HG02763 (cell line): Measurements from ENCODE around the gene GPRIN3.
"Not testable (repeated sequence)": the region's sequence is repeated elsewhere in the genome, so short reads cannot be mapped to it uniquely, and the experiment has no call there.

Experiments
- ATAC-seq: cut with Tn5 transposase; IDR thresholded peaks from one replicate; pipeline ENCODE4 v1.9.1; 2021; ENCODE audit warnings: mild to moderate bottlenecking, moderate library complexity; ENCODE audit not compliant: unreplicated experiment

GPRIN3 gene

DNA sequence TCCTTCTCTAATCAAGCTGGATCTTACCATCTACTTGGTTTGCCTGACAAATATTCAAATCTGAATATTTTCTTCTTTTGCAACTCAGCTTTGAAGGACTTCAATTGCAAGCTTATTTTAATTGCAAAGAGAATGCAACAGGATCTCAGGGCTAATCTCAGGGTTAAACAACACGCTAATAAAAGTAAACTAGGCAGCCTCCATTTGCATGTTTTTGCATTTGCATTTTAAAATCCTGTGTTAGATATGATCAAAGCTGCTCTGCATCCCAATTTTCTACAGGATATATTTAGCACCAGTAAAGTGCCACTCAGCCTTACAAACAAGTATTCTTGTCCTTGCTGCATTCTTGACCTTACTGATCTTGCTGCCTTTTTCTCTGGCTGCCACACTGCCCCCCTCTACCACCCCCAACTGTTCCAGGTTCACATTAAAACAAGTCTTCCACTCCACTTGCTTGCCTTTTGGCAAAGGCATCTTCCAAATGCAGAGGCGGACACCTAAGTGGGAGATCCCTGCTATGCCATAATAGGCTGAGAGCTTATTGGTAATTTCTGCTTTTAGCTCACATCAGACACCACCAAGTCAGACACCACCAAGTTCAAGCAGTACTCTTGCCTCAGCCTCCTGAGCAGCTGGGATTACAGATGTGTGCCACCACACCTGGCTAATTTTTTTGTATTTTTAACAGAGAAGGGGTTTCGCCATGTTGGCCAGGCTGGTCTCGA, 48.1 kb downstream of the GPRIN3 start:
- ATAC-seq = no peak

DNA sequence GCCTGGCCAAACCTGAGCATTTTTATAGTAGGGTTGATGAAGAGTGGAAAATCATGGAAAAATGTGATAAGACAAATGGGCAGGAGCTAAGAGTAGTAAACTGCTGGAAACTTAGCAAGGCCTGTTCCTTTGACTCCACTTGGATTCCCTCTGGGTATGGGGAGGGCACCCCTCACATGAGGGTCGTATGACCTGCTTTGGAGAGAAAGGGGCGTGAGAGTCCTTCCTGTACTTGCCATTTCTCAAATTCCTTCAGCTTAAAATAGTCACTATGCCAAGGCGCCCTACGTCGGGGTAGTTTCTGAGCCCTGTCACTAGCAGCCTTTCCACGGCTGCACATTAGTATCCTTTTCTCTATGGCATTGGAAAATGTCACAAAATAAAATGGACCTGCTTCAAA, 49.1 kb downstream of the GPRIN3 start:
- no peak for ATAC-seq

DNA sequence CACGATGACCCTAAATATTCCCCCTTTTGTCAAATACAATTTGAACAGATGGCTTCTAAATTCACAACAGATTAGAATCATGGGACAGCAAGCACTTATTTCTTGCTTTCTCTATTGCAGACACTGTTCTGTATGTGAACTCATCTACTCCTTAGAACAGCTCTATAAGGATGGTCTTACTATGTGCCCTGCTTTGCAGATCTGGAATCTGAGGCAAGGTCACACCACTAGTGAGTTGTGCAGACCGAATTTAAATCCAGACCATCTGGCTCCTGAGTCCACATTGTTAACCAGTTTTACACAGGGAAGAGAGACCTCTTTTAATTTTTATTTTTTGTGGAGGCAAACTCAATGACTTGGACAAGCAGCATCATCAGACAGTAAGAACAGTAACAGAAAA, 50.2 kb downstream of the GPRIN3 start:
- no peak for ATAC-seq

DNA sequence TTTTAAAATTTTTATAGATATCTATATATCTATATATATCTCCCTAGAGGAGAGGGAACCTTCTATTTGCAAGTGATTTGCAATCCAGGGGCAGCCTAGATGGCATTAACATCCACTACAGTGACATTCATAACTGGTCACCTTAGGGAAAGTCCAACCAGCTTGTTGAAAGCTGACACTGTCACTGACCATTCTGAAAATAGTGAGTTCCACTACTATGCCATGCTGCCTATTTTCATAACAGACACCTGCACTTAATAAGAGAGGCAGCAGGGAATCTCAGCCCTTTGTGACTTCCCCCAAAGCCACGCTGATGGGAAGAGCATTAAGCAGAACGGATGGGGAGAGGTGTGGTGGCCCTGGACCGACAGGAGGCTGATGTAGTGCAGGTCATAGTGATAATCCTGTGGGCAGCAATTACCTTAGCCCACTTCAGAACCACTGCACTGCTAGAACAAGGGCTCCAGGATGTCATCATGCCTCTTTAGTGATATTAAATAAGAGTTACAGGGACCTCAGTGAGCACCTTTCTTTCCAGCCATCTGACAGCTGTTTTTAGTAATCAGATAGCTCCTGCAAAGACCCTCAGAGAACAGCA, 51.3 kb downstream of the GPRIN3 start:
- ATAC-seq = no peak

DNA sequence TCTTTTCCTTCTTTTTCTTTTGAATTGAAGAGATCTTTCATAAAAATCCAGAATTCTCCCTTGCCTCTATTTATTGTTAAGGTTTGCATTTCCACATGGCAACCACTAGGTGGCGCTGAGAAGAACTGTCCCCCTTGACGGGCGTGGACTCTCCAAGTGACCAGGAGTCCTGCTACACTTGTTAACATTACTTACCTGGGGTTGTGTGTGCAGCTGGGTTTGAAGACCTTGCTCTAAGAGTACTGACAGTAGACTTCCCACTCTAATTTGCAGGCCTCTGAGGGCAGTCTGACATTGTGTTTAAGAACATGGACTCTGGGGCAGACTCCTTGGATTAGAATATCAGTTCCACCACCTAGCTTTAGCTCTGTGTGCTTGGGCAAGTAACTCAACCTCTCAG, 52.8 kb downstream of the GPRIN3 start:
- ATAC-seq = no peak

DNA sequence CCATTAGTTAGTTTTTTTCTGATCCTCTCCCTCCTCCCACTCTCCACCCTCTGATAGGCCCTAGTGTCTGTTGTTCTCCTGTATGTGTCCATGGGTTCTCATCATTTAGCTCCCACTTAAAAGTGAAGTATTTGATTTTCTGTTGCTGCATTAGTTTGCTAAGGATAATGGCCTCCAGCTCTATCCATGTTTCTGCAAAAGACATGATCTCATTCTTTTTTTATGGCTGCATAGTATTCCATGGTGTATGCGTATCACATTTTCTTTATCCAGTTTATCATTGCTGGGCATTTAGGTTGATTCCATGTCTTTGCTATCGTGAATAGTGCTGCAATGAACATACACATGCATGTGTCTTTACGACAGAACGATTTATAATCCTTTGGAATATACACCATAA, 53.3 kb downstream of the GPRIN3 start:
- ATAC-seq = not testable (repeated sequence)

DNA sequence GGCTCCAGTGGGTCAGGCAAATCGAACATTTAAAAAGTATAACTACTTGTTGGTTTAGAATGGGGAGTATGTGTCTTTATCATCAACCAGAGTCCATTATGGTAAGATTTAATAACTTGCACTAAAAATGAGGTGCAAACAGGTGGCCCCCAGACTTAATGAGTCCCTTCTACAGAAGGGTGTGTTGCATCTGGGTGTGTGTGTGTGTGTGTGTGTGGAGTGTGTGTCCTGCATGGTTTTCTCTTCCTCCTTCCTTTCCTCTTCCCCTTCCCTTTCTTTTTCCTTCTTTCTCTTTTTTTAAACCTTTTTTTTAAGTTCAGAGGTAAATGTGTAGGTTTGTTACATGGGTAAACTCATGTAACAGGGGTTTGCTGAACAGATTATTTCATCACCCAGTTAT, 53.7 kb downstream of the GPRIN3 start:
- ATAC-seq = no peak

DNA sequence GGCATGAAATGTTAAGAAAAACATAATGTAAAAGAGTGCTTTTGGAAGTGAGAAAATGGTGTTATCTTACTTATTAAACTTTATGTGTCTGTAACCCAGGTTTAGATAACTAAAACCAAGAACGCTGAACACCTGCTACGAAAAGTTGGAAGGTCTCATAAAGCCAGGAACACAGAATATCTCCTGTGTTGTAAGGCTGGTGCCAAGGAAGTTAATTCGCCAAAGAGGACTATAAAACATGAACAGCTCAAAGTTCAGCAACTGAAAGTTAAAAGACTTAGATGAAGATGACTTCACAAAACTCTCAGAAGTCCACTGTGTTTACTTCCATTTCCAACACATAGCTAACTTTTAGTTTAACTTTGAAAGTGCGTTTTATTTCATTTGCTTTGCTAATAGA, 54.3 kb downstream of the GPRIN3 start:
- ATAC-seq = no peak

DNA sequence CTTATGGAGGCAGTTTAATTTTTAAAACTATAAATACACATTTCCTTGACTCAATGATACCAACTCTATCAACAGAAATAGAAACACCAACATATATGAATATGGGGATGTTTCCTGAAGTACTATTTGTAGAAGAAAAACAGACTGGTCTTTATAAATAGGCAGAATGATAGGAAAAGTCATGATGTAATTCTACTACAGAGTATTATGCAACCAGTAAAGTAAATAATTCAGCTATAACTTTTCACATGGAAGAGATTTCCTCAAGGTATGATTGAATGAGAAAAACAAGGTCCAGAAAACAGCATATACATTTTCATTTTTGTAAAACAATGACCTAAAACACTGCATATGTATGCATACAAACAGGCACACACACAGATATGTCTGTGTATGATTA, 56.2 kb downstream of the GPRIN3 start:
- ATAC-seq = no peak

DNA sequence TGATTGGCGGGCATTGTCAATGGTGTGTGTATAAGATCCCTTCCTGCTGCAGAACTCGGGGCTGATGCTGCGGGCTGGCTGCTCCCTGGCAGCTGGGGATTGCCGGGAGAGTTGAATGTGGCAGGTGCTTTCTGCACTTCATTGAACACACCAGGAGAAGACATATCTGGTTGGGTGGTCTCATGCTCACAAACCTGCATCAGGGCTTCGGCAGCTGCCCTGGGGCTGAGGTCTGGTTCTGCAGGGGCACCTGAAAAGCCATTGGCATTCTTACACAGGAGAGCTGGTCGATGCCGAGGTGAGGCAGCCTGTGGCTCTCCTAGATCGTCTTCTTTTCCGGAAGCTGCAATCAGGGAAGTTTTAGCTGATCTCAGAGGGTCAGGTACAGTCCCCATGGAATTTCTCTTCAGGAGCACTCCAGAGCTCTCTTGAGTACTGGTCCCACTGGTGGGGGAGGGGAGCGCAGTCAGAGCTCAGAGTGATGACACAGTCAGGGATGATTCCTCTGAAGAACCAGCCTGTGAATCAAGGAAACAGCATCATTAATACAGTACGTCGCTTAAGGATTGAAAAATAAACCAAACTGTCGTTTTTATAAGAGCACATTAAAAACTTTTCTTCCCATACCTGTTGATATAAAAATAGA, 57.8 kb downstream of the GPRIN3 start:
- no peak for ATAC-seq

DNA sequence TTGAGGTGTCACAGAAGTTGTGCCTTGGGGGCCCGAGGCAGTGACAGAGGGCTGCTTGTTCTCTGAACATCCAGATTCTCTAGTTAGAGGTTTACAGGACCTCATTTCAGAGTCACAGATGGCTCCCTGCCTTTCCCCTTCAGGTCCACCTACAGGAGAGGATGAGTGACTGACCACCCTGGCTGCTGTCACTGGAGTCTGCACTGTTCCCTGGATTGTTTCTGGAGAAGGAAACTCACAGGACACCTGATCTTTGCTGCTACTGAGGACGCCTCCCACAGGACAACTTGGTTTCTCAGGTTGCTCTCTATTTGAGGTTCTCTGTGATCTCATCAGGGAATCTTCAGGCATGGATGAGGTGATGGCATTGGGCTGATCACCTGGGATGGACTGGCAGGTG, 58.3 kb downstream of the GPRIN3 start:
- ATAC-seq = no peak

DNA sequence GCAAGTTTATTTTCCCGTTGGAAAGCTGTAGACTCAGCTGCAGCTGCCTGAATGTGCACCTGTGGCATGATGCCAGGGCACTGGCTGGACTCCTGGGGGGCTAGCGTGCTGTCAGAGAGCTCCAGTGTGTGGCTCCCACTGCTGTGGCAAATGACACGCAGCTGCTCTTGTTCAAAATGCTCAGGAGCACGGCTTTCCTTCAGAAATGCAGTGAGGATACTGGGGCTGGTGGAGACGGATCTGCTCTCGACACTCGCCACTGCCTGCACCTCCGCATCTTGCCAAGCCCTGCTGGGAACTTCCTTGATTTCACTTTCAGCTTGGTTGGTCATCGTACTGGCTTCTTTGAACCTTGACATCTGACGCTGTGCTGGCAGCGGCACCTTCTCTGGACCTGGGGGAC, 58.7 kb downstream of the GPRIN3 start:
- ATAC-seq = no peak

DNA sequence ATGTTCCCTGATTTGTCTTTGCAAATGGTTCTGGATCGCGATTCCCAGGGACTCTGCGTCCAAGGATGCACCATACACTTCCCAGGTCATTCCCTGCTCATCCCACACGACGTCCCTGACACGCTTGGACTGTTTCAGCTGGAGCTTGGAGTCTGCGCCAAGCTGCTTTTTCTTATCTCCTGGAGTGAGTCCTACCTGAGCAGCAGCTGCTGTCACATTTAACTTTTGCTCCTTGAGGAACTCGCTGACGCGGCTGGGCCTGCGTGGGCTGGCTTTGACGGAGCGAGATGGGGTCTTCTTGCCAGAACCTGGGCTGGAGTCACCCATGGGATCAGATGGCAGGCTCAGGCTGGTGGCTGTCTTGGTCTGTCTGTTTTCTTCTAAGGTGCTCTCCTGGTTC, 59.6 kb downstream of the GPRIN3 start:
- no peak for ATAC-seq

DNA sequence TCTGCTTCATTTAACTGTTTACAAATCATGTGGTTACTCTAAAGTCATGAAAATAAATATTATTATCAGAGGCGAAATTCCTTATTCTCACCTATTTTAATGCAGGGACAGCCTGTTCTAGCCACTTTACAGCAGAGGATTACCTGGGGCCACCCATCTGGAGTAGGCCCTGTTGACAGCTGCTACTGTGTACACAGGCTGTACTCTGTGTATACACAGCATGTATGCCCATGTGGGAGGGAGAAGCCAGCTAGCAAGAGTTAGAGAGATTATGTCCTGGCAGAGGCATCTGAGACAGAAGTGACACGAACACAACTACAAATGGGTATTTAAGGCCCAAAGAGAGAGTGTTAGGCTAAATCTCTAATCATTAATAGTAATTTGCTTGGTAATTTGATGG, 62.1 kb downstream of the GPRIN3 start:
- ATAC-seq = no peak

DNA sequence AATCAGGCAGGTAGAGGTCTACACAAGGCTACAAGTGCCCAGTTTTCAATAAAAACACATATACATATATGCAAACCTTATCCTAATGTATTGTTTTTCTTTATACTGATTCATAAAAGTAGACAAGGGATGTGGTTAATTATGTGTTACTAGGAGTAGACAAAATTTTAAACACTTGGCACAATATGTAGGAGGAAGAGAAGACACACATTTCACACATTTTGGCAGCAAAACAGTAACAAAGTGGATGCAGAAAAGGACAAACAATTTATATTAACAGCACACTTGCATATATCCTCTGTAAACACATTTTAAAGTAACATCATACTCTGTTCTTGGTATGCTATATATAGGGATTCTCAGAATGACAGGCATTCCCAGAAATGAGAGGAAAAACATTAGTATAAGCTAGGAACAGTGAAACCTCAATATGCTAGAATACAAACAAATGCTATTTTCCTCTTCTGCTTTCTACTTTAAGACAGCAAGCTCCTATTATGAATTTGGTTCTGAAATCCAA, 63.8 kb downstream of the GPRIN3 start:
- ATAC-seq = no peak

DNA sequence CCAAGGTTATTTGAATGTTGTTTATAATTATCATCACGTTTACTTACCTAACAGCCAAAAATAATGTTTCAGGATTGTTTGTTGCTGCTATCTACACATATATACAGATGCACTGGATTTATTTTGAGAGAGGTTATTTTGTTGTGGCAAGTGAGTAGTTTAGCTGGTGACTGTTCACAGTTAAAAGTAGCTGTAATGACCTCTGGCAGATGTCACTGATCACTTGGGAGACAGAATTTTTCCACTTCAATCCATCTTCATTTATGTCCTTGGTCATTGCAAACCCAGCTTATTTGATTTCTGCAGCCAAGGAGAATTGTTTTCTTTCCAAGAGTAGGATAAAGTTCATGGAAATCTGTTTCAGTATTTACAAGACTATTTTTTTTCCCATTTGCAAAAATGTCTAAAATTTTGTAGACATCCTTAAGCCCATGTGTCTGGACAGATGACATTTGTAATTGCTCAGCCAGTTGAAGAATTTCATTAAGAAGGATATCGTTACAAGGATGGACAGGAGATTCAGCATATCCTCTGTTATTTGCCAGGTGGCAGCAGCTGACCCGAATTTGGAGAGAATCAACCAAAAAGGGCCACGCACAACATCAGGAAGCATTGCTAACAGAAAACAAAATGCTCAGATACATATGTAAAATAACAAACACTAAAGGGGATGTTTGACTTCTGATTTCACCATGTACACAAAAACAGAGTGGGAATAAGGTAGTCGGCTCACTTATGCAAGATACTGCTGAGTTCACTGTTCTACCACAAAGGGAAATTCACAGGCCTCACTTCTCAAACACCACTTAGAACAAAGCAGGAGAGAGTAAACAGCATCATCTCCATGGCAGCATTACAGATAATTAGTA, 64.5 kb downstream of the GPRIN3 start:
- no peak for ATAC-seq

DNA sequence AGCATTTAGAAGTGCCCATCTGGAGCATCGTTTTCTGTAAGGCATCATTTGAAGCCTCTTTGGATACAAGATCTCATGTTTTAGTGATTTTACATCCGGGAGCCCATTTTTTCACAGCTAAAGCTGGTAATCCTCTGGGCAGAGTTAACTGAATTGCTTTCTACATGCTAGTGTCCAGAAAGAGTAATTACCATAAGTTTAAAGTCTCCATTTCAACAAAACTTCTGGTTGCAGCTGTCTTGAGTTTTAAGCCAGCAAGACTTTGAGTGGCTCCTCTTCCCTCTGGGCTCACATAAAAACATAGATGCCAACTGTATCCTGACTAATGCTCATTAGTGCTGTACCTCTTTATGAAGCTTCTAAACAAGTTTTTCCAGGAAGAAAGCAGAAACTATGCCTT, 65.4 kb downstream of the GPRIN3 start:
- no peak for ATAC-seq

DNA sequence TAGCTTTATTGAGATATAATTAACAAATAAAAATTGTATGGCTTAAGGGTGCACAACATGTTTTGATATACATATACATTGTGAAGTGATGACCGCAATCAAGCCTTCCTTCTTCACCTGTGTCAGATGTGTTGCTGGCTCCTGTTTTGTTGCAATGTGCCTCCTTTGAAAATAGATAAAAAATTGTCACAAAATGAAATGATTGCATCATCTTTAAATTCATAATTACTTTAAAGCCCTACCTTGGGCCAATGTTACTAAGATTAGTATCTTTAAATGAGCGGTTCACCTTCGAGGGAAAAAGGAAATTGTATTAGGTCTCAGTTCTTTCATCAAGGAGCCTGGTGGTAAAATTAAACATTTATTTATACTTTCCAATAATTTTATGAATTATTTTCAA, 77.3 kb downstream of the GPRIN3 start:
- no peak for ATAC-seq

DNA sequence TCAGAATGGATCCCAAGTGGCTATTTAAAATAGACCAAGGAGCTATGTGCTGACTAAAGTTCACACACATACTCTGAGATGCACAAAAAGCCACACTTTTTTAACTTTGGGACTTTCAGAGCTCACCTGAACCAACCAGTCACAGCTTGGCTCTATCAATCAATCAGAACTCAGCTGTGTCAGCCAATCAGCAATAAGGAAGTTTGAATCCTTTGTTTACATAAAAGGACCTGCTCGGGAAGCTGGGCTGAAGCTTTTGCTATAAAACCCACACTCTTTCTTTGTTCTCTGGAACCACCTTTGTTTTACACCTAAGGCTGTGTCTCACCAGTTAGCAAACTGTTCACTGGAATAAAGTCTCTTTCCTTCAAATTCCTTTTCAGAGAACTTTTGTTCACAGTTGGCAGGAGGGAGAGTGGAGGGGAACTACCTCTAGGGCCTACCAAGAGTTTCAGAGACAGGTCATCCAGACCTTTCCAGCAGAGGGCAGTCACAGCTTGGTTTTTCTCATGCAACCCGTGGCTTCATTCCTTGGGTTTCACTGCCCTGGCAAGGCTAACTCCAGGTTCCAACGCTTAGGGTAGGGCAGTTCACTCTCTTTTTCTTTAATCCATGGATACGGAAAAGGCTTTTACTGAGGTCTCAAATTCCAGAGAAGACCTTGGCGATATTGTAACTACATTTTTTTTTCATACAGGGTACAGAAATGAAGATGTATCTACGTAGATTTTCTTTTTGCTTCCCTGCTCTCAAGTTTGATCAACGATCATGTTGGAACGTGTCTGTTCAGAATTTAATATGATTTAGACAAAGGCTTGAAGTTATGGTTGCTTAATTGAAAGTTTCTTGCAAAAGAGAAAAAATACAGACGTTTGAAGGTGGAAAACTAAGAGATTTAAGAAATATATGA, 80.7 kb downstream of the GPRIN3 start:
- peak; percentile 85 for ATAC-seq

DNA sequence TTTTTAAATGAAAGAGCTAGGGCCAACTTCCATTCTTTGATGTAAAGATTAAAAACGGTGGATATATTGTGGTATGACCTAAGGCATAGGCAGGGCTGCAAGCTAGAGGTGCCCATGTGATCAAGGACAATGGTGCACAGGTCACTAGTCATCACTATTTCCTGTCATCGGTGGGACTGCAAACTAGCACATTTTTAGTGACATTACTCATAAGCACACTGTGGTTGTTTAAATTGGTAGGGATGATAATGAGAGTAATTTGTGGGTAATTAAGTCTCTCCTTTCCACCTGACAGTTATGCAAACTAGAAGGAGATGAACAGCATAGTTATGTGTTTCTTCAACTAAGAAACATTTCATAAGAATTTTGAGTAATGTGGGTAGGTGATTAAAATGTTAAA, 85.4 kb downstream of the GPRIN3 start:
- ATAC-seq = no peak
